KOPT-K1 (cell line): Measurements from ENCODE around the gene FLT3.
"Not testable (repeated sequence)": the region's sequence is repeated elsewhere in the genome, so short reads cannot be mapped to it uniquely, and the experiment has no call there.

Source experiments
- H3K27ac ChIP-seq: fragments of 200-600 bp; sonication (generic); 2 replicates; pipeline ENCODE4 v1.5.1; 2016; ENCODE audit warnings: antibody characterized with exemption, mild to moderate bottlenecking, low read depth, low read length; ENCODE audit not compliant: poor library complexity, severe bottlenecking
- H3K36me3 ChIP-seq: fragments of 200-600 bp; sonication (generic); 2 replicates; pipeline ENCODE4 v1.5.1; 2017; ENCODE audit warnings: antibody characterized with exemption, mild to moderate bottlenecking, low read length, moderate library complexity; ENCODE audit not compliant: insufficient read depth
- H3K9me3 ChIP-seq: fragments of 200-600 bp; sonication (generic); 2 replicates; pipeline ENCODE4 v1.5.1; 2017; ENCODE audit warnings: antibody characterized with exemption, low read length, mild to moderate bottlenecking; ENCODE audit not compliant: insufficient read depth, poor library complexity, severe bottlenecking

FLT3 gene

DNA sequence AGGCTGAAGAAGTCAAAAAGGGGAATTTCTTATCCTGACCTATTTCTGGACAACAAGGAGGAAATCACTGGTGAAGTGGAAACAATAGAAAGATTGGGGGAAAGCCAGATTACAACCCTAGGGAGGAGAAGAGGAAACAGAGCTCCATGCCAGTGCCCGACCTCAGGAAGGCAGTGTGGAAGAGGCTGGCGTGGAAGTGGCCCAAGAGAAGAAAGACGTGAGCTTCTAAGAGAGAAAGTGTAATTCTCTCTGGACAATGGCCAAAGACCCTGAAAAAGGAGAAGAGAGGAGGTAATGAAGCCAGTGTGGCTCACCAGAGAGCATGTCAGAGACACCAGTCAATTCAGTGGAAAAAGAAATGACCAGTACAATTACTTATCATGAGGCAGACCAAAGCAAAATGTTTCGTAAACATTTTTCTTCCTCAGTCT lies 59.3 kb downstream of the FLT3 start:
- H3K27ac ChIP-seq = no peak overlapping the region
- no peaks in the 10 kb centered on the region for H3K36me3 ChIP-seq
- no peaks in the 10 kb centered on the region for H3K9me3 ChIP-seq

DNA sequence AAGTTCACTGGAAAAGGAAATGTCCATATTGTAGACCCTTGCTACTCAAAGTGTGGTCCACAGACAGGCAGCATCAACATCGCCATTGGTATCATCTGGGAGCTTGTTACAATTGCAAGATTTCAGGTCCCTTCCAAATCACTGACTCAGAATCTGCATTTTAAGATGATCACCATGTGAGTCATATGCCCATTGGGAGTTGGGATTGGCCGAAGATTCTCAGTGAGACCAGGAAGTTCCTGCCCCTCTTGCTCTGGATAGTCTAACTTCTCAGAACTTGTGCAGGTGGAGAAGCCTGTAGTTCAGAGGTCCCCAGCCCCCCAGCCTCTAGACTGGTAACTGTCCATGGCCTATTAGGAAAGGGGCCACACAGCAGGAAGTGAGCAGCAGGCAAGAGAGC lies 63.0 kb downstream of the FLT3 start:
- Histone ChIP-seq H3K36me3 (no peaks in the 10 kb centered on the region), H3K27ac (no peak overlapping the region), H3K9me3 (no peaks in the 10 kb centered on the region)

DNA sequence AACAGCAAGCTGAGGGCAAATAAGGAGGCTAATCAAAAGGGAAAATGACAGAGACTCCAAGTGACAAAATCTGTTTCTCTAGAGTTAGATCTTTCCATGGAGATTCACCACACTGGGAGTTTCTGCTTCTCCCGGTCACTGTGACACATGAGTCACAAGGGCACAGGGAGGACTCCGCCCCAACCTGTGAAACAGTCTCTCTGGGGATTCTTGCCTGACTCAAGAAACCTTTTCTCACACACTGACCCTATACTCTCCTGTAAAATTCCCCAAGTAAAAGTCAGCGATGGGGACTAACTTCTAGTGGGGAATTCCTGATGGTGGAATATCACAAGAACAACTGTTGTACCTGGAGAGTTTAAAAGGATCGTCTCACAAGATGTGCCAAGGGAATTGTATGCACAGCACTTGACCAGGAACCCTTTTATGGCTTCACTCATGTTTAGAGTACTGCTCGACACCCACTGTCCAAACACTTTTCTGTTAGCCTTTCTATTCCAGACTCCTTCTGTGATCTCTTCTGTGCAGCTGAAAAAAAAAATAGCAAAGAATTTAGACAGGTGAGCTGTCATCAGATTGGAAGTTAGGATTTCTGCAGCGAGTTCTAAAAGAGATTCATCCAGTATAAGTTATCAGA lies 65.1 kb downstream of the FLT3 start:
- no peaks in the 10 kb centered on the region for H3K9me3 ChIP-seq
- H3K27ac ChIP-seq = no peak overlapping the region
- no peaks in the 10 kb centered on the region for H3K36me3 ChIP-seq

DNA sequence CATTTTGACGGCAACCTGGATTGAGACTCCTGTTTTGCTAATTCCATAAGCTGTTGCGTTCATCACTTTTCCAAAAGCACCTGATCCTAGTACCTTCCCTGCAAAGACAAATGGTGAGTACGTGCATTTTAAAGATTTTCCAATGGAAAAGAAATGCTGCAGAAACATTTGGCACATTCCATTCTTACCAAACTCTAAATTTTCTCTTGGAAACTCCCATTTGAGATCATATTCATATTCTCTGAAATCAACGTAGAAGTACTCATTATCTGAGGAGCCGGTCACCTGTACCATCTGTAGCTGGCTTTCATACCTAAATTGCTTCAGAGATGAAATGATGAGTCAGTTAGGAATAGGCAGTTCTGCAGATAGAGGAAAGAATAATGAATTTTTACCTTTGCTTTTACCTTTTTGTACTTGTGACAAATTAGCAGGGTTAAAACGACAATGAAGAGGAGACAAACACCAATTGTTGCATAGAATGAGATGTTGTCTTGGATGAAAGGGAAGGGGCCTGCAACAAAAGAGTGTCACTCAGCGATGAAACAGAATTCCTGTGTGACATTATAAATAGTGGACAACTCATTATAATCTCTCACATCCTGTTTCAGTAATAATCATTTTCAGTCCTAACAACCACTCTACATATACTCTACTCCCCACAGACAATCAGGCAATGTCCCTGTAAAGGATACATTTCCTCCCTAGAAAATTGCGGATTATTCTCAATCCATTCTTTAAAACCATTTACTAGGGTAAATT lies 66.3 kb downstream of the FLT3 start:
- Histone ChIP-seq H3K9me3 (no peaks in the 10 kb centered on the region), H3K36me3 (no peaks in the 10 kb centered on the region), H3K27ac (no peak overlapping the region)

DNA sequence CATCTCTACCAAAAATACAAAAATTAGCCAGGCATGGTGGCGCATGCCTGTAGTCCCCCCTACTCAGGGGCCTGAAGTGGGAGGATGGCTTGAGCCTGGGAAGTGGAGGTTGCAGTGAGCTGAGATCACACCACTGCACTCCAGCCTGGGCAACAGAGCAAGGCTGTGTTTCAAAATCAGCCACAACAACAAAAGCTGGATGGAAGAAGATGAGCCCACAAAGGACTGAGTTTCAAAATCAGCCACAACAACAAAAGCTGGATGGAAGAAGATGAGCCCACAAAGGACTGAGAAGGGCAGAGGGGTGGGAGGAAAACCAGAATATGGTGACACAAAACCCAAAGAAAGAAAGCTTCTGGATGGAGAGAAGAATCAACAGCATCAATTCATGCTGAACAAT lies 67.9 kb downstream of the FLT3 start:
- H3K36me3 ChIP-seq, H3K9me3 ChIP-seq, H3K27ac ChIP-seq: not testable (repeated sequence)

DNA sequence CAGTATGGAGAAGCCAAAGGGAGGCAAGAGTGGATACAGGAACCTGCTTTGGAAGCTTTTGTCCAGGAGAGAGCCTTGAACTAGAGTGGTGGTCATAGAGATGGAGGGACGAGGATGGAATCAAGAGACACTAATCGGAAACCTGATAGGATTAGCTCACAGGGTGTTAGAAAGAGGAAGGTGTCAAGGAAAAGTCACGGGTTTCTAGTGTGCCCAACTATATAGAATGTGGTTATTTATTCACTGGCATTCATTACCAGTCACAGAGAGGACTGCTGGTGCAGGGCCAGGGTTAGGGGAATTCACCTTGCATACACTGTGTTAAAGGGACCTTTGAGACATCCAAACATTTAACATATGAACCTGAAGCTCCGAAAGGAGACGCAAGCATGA lies 68.5 kb downstream of the FLT3 start:
- no peaks in the 10 kb centered on the region for H3K9me3 ChIP-seq
- H3K27ac ChIP-seq = no peak overlapping the region

DNA sequence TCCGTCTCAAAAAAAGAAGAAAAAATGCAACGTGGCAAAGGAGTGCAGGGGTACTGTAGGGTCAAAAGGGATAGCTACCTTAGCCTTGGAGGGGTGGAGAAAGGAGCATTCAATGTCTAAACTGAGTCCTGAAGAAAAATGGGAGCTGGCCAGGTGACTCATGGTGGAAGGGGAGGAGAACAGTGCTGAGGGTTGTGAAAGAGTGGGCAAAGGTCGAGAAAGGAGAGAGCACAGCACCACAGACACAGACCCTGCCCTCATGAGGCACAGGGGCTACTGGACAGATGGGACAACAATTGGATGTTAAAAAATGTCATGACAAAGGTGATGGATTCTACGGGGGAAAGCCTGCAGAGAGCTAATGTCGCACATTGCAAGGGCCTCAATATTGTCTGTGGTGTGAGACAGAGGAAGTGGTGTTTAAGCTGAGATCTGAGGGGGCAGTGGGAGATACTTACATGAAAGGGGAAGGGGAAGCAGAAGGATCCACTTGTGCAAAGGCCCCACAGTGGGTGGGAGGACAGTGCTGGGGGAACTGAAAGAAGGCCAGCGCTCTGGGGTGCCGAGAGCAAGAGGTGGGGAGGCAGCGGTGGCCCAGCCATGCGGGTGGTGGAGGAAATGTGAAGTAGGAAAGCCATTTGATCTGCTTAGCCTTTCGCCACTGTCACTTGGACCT lies 69.0 kb downstream of the FLT3 start:
- H3K27ac ChIP-seq = no peak overlapping the region
- H3K9me3 ChIP-seq = no peaks in the 10 kb centered on the region
- H3K36me3 ChIP-seq = no peaks in the 10 kb centered on the region

More for the DNA sequence above, 68.5 kb downstream of the FLT3 start:
- H3K36me3 ChIP-seq = no peaks in the 10 kb centered on the region

DNA sequence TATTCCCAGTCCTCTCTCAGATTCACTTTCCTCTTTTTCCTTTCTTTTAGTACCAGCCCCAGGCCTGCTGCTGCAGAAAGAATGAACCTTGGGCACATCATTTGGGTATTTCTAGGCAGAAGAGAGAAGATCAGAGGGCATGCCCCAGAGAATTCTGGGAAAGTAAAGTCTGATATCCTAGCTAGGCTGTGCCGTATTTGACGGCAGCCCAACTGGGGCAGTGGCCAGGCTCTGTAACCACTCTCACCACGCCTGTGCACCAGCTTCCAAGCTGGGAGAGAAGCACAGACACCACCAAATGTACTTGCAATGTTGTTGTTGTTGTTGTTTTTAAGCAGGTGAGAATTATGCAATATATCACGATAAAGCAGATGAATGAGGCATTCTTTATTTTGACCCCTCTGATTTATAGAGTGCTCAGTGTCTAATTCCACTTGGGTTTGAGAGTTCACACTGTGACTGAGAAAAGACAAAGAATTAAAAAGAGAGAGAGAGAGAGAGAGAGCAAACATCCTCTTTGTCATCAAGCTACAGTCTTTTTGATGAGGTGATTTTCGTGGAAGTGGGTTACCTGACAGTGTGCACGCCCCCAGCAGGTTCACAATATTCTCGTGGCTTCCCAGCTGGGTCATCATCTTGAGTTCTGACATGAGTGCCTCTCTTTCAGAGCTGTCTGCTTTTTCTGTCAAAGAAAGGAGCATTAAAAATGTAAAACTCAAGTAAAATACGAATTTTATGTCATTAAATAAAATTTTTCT lies 72.6 kb downstream of the FLT3 start:
- Histone ChIP-seq H3K27ac (no peak overlapping the region), H3K36me3 (no peaks in the 10 kb centered on the region), H3K9me3 (no peaks in the 10 kb centered on the region)

DNA sequence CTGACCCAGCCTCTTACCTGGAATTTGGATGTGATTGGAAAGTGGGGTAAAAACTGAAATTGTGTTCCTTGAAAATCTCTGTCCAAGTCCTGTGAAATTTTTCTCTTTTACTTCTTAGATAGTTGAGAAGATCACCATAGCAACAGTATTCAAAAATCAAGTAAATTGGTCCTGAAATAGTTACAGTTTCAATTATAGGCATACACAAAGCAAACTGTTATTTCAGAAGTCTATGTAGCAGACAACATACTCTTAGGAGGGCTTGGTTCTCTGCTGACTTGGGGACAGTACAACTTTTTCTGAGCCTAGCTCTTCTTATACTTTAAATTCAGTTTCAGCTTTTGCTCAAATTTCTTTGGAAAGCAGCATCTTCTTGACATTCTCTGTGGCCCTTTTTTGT lies 73.3 kb downstream of the FLT3 start:
- H3K27ac ChIP-seq = no peak overlapping the region
- no peaks in the 10 kb centered on the region for H3K9me3 ChIP-seq
- no peaks in the 10 kb centered on the region for H3K36me3 ChIP-seq

DNA sequence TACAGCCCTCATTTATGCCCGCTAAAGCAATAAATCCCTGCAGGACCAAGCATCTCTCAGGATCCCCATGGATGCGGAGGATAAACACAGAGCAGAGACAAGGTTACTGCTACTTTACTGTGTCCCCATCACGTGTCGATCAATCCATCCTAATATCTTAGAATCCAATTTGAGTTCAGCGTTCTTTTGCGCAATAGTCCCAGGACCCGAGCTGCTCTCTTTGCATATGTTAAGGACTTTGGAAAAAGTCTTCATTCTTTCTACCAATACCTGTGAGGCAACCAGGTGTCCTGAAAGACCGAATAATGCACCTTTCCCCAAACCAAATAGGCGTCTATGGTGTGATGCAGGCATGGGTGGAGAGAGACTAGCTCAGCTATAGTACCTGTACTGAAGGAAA lies 73.9 kb downstream of the FLT3 start:
- H3K9me3 ChIP-seq = no peaks in the 10 kb centered on the region
- no peak overlapping the region for H3K27ac ChIP-seq
- H3K36me3 ChIP-seq = no peaks in the 10 kb centered on the region

DNA sequence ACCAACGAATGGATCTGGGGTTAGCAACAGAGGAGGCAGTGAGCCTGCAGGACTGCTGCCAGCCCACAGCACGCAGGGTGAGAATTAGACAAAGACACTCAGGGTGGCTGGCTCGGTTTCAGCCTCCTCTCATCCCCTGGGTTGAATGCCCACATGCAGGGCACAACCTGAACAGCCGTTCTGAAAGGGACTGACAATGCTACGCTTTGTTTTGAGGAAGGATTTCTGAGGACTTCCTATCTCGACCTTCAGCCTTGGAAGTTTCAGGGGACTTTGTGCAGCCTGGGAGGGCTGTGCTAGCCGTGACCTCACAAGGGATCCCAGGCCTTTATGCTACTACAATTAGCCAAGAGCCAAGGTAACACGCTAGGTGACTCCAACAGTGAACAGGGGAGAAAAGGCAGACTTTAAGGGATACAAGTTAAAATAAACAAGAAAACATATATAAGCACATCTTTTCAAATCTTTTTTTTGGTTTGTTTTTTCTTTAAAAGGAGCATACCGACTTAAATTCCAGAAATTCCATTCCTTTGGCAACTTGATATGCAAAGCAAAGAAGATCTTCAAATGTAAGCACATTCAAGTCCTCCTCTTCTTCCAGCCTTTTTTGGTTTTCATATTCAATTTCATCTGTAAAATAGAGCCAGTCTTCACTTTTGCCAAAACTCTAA lies 77.4 kb downstream of the FLT3 start:
- Histone ChIP-seq H3K36me3 (no peaks in the 10 kb centered on the region), H3K27ac (no peak overlapping the region), H3K9me3 (no peaks in the 10 kb centered on the region)

DNA sequence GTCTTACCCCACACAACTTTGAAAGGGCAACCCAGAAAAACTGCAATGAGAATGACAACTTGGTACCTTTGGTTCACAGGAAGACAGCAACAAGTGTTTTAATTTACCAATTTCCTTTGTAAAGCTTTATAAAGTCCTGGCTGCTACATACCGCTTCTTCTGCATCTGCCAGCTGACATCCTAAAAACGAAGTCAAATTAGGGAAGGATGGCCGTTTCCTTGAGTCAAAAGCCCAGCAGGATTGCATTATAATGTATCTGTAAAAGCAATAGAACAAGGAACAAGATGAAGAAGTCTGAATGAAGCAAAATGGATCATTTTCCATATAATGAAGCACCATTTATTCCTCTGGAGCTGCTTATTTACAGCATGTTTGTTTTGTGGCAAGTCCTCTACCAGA lies 86.1 kb downstream of the FLT3 start:
- no peaks in the 10 kb centered on the region for H3K9me3 ChIP-seq

DNA sequence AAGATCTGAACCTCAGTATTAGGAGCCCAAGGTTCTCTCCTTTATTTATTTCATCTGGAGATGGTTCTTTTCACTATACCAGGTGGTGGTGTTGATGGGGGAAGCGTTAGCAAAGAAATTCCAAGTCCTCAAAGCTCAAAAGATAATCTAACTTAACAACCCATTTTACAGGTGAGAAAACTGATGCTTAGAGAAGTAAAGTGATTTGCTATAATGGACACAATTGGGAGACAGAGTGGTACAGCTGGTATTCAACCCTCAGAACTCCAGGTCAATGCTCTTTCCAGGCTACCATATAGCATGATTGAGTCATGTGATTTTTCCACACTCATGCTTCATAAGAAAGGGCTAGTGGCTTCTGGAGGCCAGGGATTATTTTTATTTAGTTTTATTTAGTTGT lies 86.9 kb downstream of the FLT3 start:
- Histone ChIP-seq H3K36me3 (no peaks in the 10 kb centered on the region), H3K27ac (no peak overlapping the region), H3K9me3 (no peaks in the 10 kb centered on the region)

More for the DNA sequence above, 86.1 kb downstream of the FLT3 start:
- Histone ChIP-seq H3K36me3 (no peaks in the 10 kb centered on the region), H3K27ac (no peak overlapping the region)

DNA sequence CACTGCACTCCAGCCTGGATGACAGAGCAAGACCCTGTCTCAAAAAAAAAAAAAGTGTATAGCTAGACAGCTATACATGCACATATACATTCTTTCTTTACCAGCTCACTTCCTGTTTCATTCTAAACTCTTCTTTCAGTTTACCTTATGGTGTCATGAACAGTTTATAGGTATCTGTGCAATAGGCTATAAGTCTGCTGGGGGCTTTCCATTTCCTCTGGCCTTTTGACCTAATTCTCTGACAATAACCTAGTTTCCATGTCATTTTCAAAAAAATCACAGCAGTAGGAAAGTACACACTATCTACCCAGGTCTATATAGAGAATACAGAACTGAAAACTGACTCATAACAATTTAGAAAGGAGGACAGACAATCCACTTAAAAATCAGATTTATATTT lies 87.5 kb downstream of the FLT3 start:
- Histone ChIP-seq H3K36me3 (no peaks in the 10 kb centered on the region), H3K9me3 (no peaks in the 10 kb centered on the region), H3K27ac (no peak overlapping the region)

DNA sequence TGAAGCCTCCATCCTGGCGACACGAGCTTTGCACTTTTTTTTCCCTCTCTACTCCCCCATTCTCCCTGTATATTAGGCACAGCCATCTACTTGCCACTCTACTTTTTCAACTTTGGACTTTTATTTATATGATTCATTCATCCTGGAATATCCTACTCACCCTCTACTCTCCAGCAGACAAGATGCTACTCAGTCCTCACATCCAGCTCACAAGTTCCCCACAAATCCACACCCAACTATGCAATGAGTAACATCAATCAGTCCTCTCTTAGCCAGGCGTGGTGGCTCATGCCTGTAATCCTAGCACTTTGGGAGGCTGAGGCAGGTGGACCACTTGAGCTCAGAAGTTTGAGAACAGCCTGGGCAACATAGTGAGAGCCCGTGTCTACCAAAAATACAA lies 88.0 kb downstream of the FLT3 start:
- no peak overlapping the region for H3K27ac ChIP-seq

More for the DNA sequence above, 88.0 kb downstream of the FLT3 start:
- no peaks in the 10 kb centered on the region for H3K36me3 ChIP-seq
- H3K9me3 ChIP-seq = no peaks in the 10 kb centered on the region
